ENCODE results near the gene APEH. TPM values are rescaled to one million over a fixed set of nuclear protein-coding genes. Genes with fewer than 3 reads are reported as not detected.

Gene APEH
- total RNA-seq, 1 experiment from 2014 or later, result 97.9 TPM

DNA sequence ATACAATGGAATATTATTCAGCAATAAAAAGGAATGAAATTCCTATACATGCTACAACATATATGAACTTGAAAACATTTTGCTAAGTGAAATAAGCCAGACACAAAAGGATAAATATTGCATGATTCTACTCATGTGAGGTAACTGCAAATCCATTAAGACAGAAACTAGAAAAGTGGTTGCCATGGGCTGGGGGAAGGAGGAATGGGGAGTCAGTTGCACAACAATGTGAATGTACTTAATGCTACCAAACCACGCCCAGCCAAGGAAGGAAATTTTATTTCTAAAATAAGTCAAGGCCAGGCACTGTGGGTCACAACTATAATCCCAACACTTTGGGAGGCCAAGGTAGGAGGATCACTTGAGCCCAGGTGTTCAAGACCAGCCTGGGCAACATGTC lies 59.4 kb downstream of the APEH start:
- Histone ChIP-seq H3K9me3 (replicated peaks) (no peaks in the 10 kb centered on the region), H3K4me3 (no peak overlapping the region), H3K36me3 (peaks cover 48% of the 10 kb centered on the region), H3K27ac (no peak overlapping the region), H3K27me3 (replicated peaks) (no peaks in the 10 kb centered on the region), H3K4me1 (replicated peaks) (no peaks in the 10 kb centered on the region)
- DNase-seq (ENCODE audit: low read depth in 1 of 2, low spot score in 2 of 2), result no peak

Other genes with a start within 250 kb of the APEH start
- 6.2 TPM in 1 of 2 replicates, not detected in the other for gene NICN1, start 245.0 kb upstream of the APEH start, total RNA-seq (2014; rRNA removed; shearing (Covaris generic))
- gene DAG1, start 204.1 kb upstream of the APEH start, total RNA-seq (2014; rRNA removed; shearing (Covaris generic)), result 52.1 and 69.5 TPM in 2 replicates
- 0.05 TPM in 1 of 2 replicates, not detected in the other for gene BSN, start 119.9 kb upstream of the APEH start, total RNA-seq (2014; rRNA removed; shearing (Covaris generic))
- 0.50 and 1.2 TPM in 2 replicates for gene MST1, start 15.1 kb downstream of the APEH start, total RNA-seq (2014; rRNA removed; shearing (Covaris generic))
- 6.0 and 17.1 TPM in 2 replicates for gene RNF123, start 15.2 kb downstream of the APEH start, total RNA-seq (2014; rRNA removed; shearing (Covaris generic))
- 4.0 and 4.3 TPM in 2 replicates for gene AMIGO3, start 45.3 kb downstream of the APEH start, total RNA-seq (2014; rRNA removed; shearing (Covaris generic))
- 26.5 and 32.2 TPM in 2 replicates for gene GMPPB, start 49.6 kb downstream of the APEH start, total RNA-seq (2014; rRNA removed; shearing (Covaris generic))
- gene IP6K1, start 112.2 kb downstream of the APEH start, total RNA-seq (2014; rRNA removed; shearing (Covaris generic)), result 17.5 and 22.5 TPM in 2 replicates
- not detected in 2 replicates for gene CDHR4, start 125.5 kb downstream of the APEH start, total RNA-seq (2014; rRNA removed; shearing (Covaris generic))
- gene INKA1, start 128.9 kb downstream of the APEH start, total RNA-seq (2014; rRNA removed; shearing (Covaris generic)), result 0.56 and 1.3 TPM in 2 replicates
- 11.7 and 24.8 TPM in 2 replicates for gene UBA7, start 139.6 kb downstream of the APEH start, total RNA-seq (2014; rRNA removed; shearing (Covaris generic))
- 3.0 and 9.3 TPM in 2 replicates for gene TRAIP, start 182.2 kb downstream of the APEH start, total RNA-seq (2014; rRNA removed; shearing (Covaris generic))
- gene CAMKV, start 195.6 kb downstream of the APEH start, total RNA-seq (2014; rRNA removed; shearing (Covaris generic)), result not detected in 2 replicates
- not detected in 2 replicates for gene MST1R, start 229.5 kb downstream of the APEH start, total RNA-seq (2014; rRNA removed; shearing (Covaris generic))

Measured in SJSA1 (cell line).